GM12801 (cell line): ENCODE data around the gene ASPG.

ENCODE experiments used
- TF ChIP-seq, protein P1 (sequence below): IDR thresholded peaks from one replicate; pipeline ENCODE4 v1.5.1; 2011; ENCODE audit warnings: control low read depth; ENCODE audit not compliant: insufficient read length; ENCODE audit errors: extremely low read depth

ASPG gene

DNA sequence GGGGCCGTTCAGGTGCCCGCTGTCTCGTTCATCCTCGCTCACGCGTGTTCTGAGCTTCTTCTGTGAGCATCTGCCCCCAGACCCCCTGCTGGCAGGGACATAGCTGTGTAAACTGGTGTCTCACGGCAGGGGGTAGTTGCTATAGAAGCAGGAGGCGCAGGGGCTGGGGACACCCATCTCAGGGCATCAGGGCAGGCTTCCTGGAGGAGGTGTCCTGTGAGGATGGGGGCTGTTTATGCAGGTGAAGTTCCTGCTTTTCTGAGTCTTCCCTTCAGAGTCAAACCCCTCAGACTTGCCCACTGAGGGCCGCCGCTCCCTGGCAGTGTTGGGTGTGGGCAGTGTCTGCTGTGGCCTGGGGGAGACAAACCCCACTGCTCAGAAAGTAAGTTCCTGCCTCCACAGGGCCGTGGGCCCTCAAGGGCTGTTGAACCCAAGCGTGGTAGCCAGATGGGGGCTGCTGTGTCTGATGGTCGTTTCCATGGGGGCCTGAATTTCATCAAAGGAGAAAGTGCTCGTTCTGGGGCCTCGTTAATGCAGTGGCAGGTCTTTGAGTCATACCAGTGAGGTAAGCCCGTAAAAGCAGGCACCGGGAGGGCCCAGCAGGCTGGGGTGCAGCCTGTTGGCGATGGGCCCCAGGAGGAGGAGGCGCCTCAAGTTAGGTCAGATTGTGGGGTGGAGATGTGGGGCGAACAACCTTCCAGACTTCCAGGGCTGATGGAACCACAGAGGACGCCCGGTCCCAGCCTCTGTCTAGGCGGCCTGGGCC lies 76.3 kb downstream of the ASPG start:
- TF ChIP-seq, protein P1, sequence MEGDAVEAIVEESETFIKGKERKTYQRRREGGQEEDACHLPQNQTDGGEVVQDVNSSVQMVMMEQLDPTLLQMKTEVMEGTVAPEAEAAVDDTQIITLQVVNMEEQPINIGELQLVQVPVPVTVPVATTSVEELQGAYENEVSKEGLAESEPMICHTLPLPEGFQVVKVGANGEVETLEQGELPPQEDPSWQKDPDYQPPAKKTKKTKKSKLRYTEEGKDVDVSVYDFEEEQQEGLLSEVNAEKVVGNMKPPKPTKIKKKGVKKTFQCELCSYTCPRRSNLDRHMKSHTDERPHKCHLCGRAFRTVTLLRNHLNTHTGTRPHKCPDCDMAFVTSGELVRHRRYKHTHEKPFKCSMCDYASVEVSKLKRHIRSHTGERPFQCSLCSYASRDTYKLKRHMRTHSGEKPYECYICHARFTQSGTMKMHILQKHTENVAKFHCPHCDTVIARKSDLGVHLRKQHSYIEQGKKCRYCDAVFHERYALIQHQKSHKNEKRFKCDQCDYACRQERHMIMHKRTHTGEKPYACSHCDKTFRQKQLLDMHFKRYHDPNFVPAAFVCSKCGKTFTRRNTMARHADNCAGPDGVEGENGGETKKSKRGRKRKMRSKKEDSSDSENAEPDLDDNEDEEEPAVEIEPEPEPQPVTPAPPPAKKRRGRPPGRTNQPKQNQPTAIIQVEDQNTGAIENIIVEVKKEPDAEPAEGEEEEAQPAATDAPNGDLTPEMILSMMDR, result no peak

DNA sequence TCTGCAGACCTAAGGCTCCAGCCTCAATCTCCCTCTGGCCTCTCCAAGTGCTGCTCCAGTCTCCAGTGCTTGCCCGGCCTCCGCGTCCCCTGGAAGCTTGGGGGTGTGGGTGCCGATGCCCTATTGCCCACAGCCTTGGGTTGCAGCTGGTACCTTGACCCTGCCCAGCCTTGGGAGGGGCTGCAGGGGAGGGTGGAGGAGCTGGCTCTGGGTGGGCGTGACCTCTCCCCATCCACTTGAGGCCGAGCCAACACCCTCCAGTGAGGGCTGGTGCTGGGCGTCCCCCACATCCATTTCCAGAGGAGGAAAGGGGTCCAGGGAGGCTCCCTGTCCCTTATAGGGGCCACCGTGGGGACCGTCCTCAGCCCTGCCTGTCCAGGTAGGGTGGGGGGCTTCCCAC lies 77.0 kb downstream of the ASPG start:
- TF ChIP-seq, protein P1, result no peak

DNA sequence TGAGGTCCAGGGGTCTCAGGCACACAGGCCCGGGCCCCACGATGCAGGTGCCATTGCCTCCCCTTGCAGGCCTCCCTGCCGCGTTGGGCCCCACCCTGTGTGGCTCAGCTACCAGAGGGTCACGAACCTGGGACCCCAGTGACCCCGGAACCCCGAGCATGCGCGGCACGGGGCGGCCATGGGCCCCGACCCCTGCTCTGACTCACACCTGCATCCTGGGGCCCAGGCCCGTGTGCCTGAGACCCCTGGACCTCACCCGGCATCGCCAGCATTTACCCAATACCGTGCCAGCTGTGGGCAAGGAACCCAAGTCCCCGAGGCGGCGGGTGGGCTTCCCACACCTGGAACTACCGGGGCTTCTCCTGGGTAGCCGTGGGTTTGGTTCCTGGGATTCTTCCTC lies 78.0 kb downstream of the ASPG start:
- TF ChIP-seq, protein P1, result no peak

DNA sequence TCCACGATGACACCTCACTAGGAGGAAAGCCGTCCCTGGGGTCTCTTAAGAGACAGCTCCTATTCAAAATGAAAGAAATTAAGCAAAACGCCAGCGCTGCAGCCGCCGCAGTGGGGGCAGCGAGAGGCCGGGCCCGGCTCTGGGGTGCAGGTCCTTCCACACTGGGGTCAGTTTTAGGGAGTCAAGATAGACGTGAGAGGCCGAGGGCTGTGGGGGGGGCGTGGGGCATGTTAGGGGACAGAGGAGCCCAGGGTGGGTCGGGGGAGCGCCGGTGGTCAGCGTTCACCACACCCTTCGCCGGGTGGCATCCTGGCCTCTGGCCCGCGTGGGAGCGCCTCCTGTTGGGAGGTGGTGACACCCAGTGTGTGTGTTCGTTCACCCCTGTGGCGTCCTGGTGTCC lies 78.5 kb downstream of the ASPG start:
- TF ChIP-seq, protein P1, result no peak

DNA sequence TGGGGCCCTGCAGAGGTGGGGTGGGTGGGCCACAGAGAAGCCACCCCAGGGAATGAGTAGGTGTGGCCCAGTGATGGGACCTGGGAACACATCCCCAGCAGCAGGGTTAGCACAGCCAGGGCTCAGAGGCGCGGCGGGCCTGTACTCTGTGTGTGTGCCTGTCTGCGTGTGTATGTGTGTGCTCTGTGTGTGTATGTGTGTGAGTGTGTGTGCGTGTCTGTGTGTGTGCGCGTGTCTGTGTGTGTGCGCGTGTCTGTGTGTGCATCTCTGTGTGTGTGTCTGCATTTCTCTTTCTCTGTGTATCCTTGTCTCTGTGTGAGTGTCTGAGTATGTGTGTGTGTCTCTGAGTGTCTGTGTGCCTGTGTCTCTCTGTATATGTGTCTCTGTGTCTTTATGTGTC lies 79.0 kb downstream of the ASPG start:
- TF ChIP-seq, protein P1, result no peak
